ENCODE measurements around the gene ZNF423.

DNA sequence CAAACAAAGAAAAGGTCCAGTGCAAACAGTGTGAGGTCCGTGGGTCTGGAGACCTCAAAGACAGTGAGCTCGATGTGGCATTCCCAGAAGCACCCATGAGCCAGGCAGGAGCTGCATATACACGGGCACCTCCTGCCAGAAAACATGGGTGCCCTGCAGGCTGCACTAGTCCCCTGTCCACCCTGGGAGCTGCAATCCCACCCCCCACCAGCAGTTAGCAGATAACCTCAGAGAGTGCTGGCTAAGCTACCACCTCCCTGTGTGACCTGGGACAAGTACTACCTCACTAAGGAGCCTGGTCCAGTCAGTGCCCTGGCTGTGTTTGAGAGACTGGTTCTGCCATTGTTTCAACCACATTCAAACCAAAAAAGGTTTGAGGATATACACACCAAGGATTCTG, 135.7 kb downstream of the ZNF423 start:
- TF ChIP-seq, protein P1, sequence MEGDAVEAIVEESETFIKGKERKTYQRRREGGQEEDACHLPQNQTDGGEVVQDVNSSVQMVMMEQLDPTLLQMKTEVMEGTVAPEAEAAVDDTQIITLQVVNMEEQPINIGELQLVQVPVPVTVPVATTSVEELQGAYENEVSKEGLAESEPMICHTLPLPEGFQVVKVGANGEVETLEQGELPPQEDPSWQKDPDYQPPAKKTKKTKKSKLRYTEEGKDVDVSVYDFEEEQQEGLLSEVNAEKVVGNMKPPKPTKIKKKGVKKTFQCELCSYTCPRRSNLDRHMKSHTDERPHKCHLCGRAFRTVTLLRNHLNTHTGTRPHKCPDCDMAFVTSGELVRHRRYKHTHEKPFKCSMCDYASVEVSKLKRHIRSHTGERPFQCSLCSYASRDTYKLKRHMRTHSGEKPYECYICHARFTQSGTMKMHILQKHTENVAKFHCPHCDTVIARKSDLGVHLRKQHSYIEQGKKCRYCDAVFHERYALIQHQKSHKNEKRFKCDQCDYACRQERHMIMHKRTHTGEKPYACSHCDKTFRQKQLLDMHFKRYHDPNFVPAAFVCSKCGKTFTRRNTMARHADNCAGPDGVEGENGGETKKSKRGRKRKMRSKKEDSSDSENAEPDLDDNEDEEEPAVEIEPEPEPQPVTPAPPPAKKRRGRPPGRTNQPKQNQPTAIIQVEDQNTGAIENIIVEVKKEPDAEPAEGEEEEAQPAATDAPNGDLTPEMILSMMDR (IDR thresholded peaks at IDR 0.05; ENCODE audit: low read depth, low read length, poor library complexity, severe bottlenecking), result no peak
- no peak for TF ChIP-seq EZH2phosphoT487 (IDR thresholded peaks at IDR 0.05; ENCODE audit: borderline replicate concordance, low read length)

Measured in DOHH2 (cell line).